HK-2 (cell line): ENCODE results near the gene MTMR3.
A peak's percentile ranks its signal among the peaks of the same experiment; 100 is the strongest.
"Not testable (repeated sequence)": the region's sequence is repeated elsewhere in the genome, so short reads cannot be mapped to it uniquely, and the experiment has no call there.

Experiments used
- DNase-seq: peaks from one replicate; pipeline ENCODE4 v3.0.0-alpha.2; 2018; ENCODE audit not compliant: unreplicated experiment

MTMR3 gene

GRCh38 chr22:30054067-30054763 lies 171.2 kb downstream of the MTMR3 start:
- DNase-seq = no peak

- DNase-seq = no peak
Measured at GRCh38 chr22:30054764-30055069, 171.7 kb downstream of the MTMR3 start.

GRCh38 chr22:30056015-30056414 lies 173.0 kb downstream of the MTMR3 start:
- DNase-seq = no peak

GRCh38 chr22:30057375-30057774 lies 174.4 kb downstream of the MTMR3 start:
- no peak for DNase-seq

GRCh38 chr22:30059346-30060020 lies 176.5 kb downstream of the MTMR3 start:
- not testable (repeated sequence) for DNase-seq

- DNase-seq = not testable (repeated sequence)
Measured at GRCh38 chr22:30061094-30061493, 178.1 kb downstream of the MTMR3 start.

- no peak for DNase-seq
Measured at GRCh38 chr22:30062259-30062658, 179.3 kb downstream of the MTMR3 start.

- no peak for DNase-seq
Measured at GRCh38 chr22:30062950-30063349, 180.0 kb downstream of the MTMR3 start.

- no peak for DNase-seq
Measured at GRCh38 chr22:30064172-30064571, 181.2 kb downstream of the MTMR3 start.

GRCh38 chr22:30073743-30074142 lies 190.8 kb downstream of the MTMR3 start:
- DNase-seq = no peak

- DNase-seq = no peak
Measured at GRCh38 chr22:30074147-30074546, 191.2 kb downstream of the MTMR3 start.

GRCh38 chr22:30074994-30075393 lies 192.0 kb downstream of the MTMR3 start:
- no peak for DNase-seq

- DNase-seq = no peak
Measured at GRCh38 chr22:30077279-30077880, 194.4 kb downstream of the MTMR3 start.

- DNase-seq = peak; percentile 31
Measured at GRCh38 chr22:30078320-30079311, 195.6 kb downstream of the MTMR3 start.

- DNase-seq = no peak
Measured at GRCh38 chr22:30079952-30080533, 197.1 kb downstream of the MTMR3 start, which contains the start of gene HORMAD2. HORMAD2 (plus strand) TSS chr22:30080464; CDS start chr22:30093953, 13,489 bp downstream.
